Neural cell (in vitro differentiated cells): ENCODE data around the gene KCTD18.

ENCODE experiments used
- POLR2AphosphoS5 ChIP-seq: IDR thresholded peaks from 2 replicates; pipeline ENCODE4 v1.6.1; 2012
- TF ChIP-seq, protein P1 (sequence below): fragments of 450-650 bp; IDR thresholded peaks from 2 replicates; pipeline ENCODE4 v1.5.1; 2014; ENCODE audit warnings: antibody characterized with exemption, mild to moderate bottlenecking, moderate library complexity; ENCODE audit not compliant: poor library complexity, severe bottlenecking

DNA sequence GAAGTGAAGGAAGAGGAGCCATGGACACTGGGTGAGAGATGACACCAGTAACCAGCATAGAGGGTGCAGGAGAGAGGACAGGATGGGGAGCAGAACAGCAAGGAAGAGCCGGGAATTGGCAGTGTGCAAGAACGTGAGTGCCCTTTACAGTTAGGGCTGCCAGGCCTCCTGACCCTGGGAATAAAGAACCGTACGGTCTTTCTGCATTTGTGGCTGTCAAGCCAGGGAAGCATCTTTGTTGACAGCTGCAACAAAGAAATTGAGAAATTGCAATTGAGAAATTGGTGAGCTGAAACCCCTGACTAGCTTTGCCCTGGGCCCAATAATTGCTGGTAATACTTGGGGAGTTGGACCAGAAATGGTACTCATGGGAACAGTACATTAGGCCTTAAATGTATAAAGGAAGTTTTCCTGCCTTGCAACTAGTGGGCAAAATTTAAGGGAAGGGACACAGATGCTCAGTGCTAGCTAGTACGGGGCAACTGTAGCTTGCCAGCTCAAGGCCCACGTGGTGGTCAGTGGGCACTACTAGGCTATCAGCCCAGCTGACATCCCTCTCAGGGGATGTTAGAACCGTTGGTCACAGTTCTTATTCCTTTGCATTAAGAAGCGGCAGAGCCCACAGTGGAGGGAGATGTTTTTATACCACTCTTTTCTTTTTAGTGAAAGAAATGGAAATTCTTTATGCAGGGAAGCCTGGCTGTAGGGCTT lies 56.6 kb downstream of the KCTD18 start:
- no peak for TF ChIP-seq POLR2AphosphoS5
- TF ChIP-seq, protein P1, sequence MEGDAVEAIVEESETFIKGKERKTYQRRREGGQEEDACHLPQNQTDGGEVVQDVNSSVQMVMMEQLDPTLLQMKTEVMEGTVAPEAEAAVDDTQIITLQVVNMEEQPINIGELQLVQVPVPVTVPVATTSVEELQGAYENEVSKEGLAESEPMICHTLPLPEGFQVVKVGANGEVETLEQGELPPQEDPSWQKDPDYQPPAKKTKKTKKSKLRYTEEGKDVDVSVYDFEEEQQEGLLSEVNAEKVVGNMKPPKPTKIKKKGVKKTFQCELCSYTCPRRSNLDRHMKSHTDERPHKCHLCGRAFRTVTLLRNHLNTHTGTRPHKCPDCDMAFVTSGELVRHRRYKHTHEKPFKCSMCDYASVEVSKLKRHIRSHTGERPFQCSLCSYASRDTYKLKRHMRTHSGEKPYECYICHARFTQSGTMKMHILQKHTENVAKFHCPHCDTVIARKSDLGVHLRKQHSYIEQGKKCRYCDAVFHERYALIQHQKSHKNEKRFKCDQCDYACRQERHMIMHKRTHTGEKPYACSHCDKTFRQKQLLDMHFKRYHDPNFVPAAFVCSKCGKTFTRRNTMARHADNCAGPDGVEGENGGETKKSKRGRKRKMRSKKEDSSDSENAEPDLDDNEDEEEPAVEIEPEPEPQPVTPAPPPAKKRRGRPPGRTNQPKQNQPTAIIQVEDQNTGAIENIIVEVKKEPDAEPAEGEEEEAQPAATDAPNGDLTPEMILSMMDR = no peak
